Hematopoietic multipotent progenitor cell treated with erythropoietin and hydrocortisone succinate and interleukin-3 and kit ligand, for 4 days (in vitro differentiated cells): ENCODE data around the gene CYBB.
A peak's percentile ranks its signal among the peaks of the same experiment; 100 is the strongest.

Experiments used
- DNase-seq: peaks from one replicate; pipeline ENCODE4 v3.0.0-alpha.2; 2015

Gene CYBB

DNA sequence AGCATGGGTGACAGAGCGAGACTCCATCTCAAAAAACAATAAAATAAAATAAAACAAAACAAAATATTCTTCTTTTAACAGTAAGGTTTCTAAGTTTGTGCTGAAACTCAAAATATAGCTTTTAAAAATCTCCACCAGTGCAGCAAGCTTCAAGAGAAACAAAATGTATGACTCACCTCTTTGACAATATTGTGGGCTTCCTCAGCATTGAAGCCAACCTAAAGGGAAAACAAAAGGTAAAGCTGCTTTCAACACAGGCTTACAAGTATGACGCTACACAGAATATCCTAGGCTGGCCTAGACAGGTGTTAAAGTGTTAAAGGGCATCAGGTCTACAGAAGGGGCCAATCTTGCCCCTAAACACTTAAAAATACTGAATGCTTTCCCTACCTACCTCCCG is 66.3 kb downstream of the CYBB start:
- DNase-seq = no peak

DNA sequence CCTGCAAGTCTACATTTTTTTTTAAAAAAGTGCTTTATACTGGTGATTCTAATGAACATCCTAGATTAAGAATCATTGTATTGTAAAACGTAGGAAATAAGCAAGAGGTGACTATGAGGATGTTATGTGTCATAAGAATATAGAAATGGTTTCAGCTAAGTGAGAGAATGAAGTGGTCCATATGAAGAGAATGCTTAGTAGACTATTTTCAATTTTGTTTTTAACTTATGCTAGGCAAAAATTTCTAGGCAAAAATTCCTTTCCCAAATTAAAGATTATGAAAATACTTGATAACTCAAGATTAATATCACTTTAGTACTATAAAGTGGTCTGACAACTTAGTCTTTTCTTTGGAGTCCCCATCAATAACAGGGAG is 66.7 kb downstream of the CYBB start:
- no peak for DNase-seq

DNA sequence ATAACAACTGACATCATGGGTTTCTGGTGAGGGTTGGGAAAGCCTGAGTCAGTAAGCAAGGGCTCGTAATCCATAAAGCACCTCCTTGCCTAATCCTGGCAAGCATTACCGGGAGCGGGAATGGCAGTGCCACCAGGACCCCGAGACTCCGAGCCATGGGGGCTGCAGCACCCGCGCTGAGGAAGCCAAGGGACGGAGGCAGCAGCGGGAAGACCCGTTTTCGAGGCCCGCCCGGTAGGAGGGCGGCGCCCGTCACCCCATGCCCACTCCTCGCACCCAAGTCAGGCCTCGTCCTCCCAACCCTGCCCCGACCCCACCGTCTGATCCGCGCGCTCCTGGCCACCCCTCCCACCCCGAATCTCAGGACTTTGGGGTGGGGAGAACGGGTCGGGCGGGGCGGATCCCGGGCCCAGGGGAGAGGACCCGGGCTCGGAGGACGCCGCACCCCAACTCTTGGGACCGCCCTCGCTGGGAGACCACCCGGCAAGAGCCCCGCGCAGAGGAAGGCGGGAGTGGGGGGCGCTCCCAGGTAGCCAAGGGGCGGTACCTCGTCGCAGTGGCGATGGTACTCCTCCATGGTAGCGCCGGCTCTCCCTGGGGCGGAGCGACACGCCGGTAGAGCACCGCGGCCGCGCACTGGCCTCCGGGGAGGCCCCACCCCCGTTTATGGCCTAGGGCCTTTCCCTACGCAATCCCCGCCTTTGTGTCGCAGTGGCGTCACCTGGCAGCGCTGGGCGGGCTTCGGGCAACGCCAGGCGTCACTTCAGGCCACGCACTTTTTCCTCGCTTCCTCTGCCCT is 67.3 kb downstream of the CYBB start, which contains the start of gene DYNLT3:
DYNLT3 (minus strand) TSS at position 638 of the 799 bp plus-strand sequence; CDS start at position 577, 61 bp downstream.
- DNase-seq = peak; percentile 88

DNA sequence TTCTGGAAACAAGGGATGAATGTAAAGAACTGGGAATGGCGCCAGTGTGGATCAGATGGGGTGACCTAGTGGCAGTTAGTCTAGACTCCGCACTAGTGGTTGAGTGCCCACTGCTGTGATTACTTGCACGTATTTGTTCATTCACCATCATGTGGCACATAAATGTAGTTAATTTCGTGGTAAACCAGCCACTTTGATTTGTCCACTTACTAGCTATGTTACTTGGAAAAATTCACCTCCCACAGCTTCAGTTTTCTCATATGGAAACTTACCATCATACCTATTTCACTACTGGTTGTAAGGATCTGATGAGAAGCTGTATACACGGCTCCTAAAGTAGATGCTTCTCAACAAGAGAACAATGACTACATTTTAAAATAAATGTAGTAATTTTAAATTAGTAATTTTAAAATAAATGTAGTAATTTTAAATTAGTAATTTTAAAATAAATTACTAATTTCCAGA is 67.9 kb downstream of the CYBB start:
- no peak for DNase-seq

DNA sequence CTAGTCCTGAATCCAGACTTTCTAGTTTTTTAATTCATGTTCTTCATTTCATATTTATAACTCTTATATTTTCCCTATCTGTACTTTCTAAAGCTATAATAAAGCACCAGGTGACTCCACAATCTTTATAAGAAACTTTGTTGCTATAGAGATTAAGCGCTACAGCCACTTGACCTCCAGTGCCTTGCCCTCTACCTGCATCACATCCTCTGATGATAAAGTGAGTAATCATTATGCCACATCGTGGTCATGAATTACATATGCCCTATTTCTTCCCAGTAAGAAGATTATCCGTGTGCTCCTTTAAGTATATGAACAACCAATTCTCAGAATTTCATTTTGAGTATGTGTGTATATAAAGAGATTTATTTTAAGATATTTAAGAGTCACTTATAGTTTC is 74.3 kb downstream of the CYBB start:
- DNase-seq = no peak

DNA sequence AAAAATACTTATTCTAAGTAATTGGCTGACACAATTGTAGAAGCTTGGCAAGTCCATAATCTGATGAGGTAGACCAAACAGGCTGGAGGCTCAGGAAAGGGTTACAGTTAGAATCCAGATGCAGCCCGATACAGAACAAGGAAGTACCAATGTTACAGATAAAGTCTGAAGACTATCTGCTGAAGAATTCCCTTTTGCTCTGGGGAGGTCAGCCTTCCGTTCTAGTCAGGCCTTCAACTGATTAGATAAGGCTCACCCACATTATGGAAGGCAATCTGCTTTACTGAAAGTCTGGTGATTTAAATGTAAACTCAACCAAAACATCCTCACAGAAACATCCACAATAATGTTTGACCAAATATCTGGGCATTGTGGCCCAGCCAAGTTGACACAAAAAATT is 74.9 kb downstream of the CYBB start:
- DNase-seq = peak; percentile 27

DNA sequence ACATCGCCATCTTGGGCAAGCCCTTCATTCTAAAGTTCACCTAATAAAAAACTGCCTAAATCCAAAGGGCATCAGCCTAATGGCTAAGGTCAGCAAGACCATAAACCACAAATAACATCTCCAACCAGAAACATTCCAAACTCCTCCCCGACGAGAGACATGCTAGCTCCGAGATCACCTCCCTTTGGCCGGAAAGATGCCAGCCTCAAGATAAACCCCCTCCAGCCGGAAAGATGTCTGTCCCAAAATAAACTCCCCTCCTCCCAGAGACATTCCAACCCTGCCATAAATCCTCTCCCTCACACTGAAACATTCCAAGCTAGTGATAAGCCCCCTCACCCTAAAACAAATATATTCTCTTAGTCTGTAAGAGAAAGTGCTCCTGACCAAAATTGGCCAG is 80.9 kb downstream of the CYBB start:
- no peak for DNase-seq

DNA sequence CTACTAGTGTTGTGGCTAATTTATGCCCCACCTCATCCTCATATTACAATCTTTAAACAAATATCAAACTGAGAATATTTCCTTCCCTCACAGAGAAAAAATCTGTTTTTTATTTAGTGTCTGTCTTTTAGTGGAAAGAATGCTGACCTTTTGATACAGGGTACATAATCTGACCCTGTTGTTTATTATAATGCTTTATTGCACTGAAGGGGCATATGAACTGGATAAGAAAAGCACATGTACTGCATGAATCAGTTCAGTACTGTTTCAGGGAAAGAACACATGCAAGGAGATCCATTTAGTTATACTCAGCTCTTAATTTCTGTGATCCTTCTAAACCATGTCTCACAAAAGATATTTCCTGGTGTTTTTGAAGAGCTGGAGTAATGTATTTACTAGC is 83.0 kb downstream of the CYBB start:
- DNase-seq = no peak
